Measurements from ENCODE around the gene LTBP1. TPM values are rescaled to one million over a fixed set of nuclear protein-coding genes. Genes with fewer than 3 reads are reported as not detected.
A peak's percentile ranks its signal among the peaks of the same experiment; 100 is the strongest.

Gene LTBP1
- total RNA-seq, 1 experiment from 2014 or later, result 28.5 TPM

GRCh38 chr2:32937602-32938448, 8.9 kb upstream of the LTBP1 start:
- no CpG with 5 or more reads among the region's 13 CpGs for WGBS (ENCODE audit: extremely low coverage, insufficient read length, low lambda C conversion rate)

More at GRCh38 chr2:32937602-32938448, 8.9 kb upstream of the LTBP1 start:
- Histone ChIP-seq H3K27ac (ENCODE audit: insufficient read length, low read depth, low read length) (no peak overlapping the region), H2BK12ac (ENCODE audit: insufficient read length, low read depth, low read length) (no peak overlapping the region), H3K18ac (ENCODE audit: insufficient read length, low read depth, low read length) (no peak overlapping the region), H2BK5ac (ENCODE audit: insufficient read length, low read length) (no peak overlapping the region), H3K79me1 (ENCODE audit: insufficient read depth, low read depth, low read length, poor library complexity, severe bottlenecking) (no peaks in the 10 kb centered on the region), H2AK5ac (ENCODE audit: insufficient read length, low read length) (no peak overlapping the region), H3K9me3 (ENCODE audit: control insufficient read depth, low read depth, low read length) (no peaks in the 10 kb centered on the region), H4K20me1 (ENCODE audit: control insufficient read depth, insufficient read depth, insufficient read length) (no peaks in the 10 kb centered on the region), H3K23me2 (ENCODE audit: insufficient read length, low read depth, low read length, poor library complexity, severe bottlenecking) (no peaks in the 10 kb centered on the region), H3K56ac (ENCODE audit: insufficient read length, low read depth, low read length) (no peak overlapping the region), H2AFZ (ENCODE audit: low read length) (no peak overlapping the region), H2BK15ac (ENCODE audit: low read depth, low read length) (no peak overlapping the region), H3K27me3 (ENCODE audit: insufficient read depth, low read length) (no peaks in the 10 kb centered on the region), H3K23ac (ENCODE audit: insufficient read length, low read depth, low read length) (no peak overlapping the region), H3K14ac (ENCODE audit: insufficient read depth, low read length) (no peak overlapping the region), H2BK20ac (ENCODE audit: low read depth, low read length, poor library complexity, severe bottlenecking) (no peak overlapping the region), H3K4me2 (ENCODE audit: insufficient read depth, insufficient read length, low read length) (no peak overlapping the region), H3T11ph (ENCODE audit: low read length) (no peak overlapping the region), H4K8ac (replicated peaks; ENCODE audit: insufficient read length, low read depth, low read length) (no peak overlapping the region), H2BK120ac (ENCODE audit: low read depth, low read length, poor library complexity, severe bottlenecking) (no peak overlapping the region), H4K91ac (ENCODE audit: insufficient read length, low read depth, low read length) (no peak overlapping the region), H3K9ac (ENCODE audit: extremely low read depth, insufficient read length, low read length) (no peak overlapping the region), H3K4me1 (ENCODE audit: insufficient read depth, low read length) (peaks cover 9% of the 10 kb centered on the region), H3K4ac (ENCODE audit: low read depth, low read length) (no peak overlapping the region), H3K79me2 (ENCODE audit: insufficient read depth, low read length) (no peaks in the 10 kb centered on the region), H4K5ac (ENCODE audit: insufficient read length, low read depth, low read length) (no peak overlapping the region)
- H3K36me3 Mint-ChIP-seq (ENCODE audit: insufficient read depth in 1 of 3, low read depth in 3 of 3), result no peaks in the 10 kb centered on the region; a peak in 1 of 7 replicates
- peak; percentile 78 for DNase-seq
- H3K4me3 Mint-ChIP-seq, result peak overlapping the region in 1 of 2 experiments; percentile 8; a peak in 1 of 5 replicates
- H3K9me3 Mint-ChIP-seq, result no peaks in the 10 kb centered on the region
- TF ChIP-seq, protein P1, sequence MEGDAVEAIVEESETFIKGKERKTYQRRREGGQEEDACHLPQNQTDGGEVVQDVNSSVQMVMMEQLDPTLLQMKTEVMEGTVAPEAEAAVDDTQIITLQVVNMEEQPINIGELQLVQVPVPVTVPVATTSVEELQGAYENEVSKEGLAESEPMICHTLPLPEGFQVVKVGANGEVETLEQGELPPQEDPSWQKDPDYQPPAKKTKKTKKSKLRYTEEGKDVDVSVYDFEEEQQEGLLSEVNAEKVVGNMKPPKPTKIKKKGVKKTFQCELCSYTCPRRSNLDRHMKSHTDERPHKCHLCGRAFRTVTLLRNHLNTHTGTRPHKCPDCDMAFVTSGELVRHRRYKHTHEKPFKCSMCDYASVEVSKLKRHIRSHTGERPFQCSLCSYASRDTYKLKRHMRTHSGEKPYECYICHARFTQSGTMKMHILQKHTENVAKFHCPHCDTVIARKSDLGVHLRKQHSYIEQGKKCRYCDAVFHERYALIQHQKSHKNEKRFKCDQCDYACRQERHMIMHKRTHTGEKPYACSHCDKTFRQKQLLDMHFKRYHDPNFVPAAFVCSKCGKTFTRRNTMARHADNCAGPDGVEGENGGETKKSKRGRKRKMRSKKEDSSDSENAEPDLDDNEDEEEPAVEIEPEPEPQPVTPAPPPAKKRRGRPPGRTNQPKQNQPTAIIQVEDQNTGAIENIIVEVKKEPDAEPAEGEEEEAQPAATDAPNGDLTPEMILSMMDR (conservative IDR thresholded peaks at IDR 0.05), result no peak
- H3K27ac Mint-ChIP-seq, result peak overlapping the region in 1 of 3 experiments; percentile 57; a peak in 3 of 7 replicates
- no peaks in the 10 kb centered on the region for H3K27me3 Mint-ChIP-seq (ENCODE audit: low read depth)
- H3K4me1 Mint-ChIP-seq, result peaks cover 57 to 61% of the 10 kb centered on the region in 2 experiments
